H1 (cell line): ENCODE data around the gene ARHGEF4. TPM values are rescaled to one million over a fixed set of nuclear protein-coding genes. Genes with fewer than 3 reads are reported as not detected.

Experiments used
- EZH2 ChIP-seq: fragments of 200-600 bp; sonication (generic); IDR thresholded peaks from 2 replicates; pipeline ENCODE4 v1.7.1; 2012; ENCODE audit warnings: low read depth, mild to moderate bottlenecking, moderate library complexity, low read length, inconsistent platforms; ENCODE audit not compliant: severe bottlenecking
- PHF8 ChIP-seq: fragments of 200-600 bp; sonication (generic); conservative IDR thresholded peaks from 2 replicates; pipeline ENCODE4 v1.7.1; 2012; ENCODE audit warnings: low read depth, mild to moderate bottlenecking, inconsistent platforms, low read length, moderate library complexity
- SAP30 ChIP-seq: fragments of 300-600 bp; sonication (generic); IDR thresholded peaks from 2 replicates; pipeline ENCODE4 v1.7.1; 2012; ENCODE audit warnings: low read length, moderate library complexity, mild to moderate bottlenecking, inconsistent platforms; ENCODE audit not compliant: insufficient read depth, insufficient replicate concordance
- polyA plus RNA-seq, 7 experiments: library from polyadenylated mRNA; depleted of rRNA in 3 of 7; stranded (reverse) in 5 of 7; unstranded in 2 of 7; fragments of >200 nt in 5 of 7; fragments of 200-250 nt in 2 of 7; gene quantifications; 1 replicate in 5 of 7; 2 replicates in 1 of 7; 4 replicates in 1 of 7; pipeline versions ENCODE4 v1.2.1 to v1.2.3, GENCODE V29; 2011 to 2013; ENCODE audit warnings: missing spikeins in 2 of 7, mixed read lengths in 2 of 7
- total RNA-seq: library from RNA; stranded (reverse); fragmentation: NEBNext Ultra II Directional; extraction: Animal tissue kit (Norgen Biotek cat#: 25700); gene quantifications from 2 replicates; pipeline ENCODE4 v1.2.1, GENCODE V29; 2021
- TF ChIP-seq, protein P1 (sequence below): IDR thresholded peaks from 2 replicates; pipeline ENCODE4 v1.6.1; 2012; ENCODE audit warnings: inconsistent platforms

Gene ARHGEF4
- total and polyA plus RNA-seq, 2 of the 8 experiments (the other 6 are each of a cell fraction or from before 2014, with no cell fraction given) = 10.6 to 14.6 TPM

DNA sequence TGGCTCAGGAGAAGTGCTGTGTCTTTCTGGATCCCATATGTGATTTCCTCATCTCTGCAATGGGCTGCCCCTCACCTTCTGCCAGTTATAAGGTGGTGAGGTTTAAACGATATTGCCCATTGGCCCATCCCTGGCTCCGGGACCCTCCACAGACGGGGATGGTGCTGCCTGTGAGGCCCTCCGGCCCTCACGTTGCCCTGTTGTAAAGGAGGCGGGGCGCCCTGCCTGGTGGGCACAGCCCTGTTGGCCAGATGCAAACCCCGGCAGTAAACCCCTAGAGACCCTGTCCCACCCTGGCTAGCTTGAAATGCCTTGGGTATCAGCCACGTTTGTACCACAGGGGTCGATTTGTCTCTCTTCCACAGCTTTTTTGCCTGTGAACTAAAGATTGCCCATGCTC, 7.4 kb downstream of the ARHGEF4 start (continued):
- no peak for TF ChIP-seq SAP30
- TF ChIP-seq PHF8 = no peak
- TF ChIP-seq, protein P1, sequence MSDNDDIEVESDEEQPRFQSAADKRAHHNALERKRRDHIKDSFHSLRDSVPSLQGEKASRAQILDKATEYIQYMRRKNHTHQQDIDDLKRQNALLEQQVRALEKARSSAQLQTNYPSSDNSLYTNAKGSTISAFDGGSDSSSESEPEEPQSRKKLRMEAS = no peak
- no peak for TF ChIP-seq EZH2
